ENCODE results near the gene ETV3.

- TF ChIP-seq, protein P1, sequence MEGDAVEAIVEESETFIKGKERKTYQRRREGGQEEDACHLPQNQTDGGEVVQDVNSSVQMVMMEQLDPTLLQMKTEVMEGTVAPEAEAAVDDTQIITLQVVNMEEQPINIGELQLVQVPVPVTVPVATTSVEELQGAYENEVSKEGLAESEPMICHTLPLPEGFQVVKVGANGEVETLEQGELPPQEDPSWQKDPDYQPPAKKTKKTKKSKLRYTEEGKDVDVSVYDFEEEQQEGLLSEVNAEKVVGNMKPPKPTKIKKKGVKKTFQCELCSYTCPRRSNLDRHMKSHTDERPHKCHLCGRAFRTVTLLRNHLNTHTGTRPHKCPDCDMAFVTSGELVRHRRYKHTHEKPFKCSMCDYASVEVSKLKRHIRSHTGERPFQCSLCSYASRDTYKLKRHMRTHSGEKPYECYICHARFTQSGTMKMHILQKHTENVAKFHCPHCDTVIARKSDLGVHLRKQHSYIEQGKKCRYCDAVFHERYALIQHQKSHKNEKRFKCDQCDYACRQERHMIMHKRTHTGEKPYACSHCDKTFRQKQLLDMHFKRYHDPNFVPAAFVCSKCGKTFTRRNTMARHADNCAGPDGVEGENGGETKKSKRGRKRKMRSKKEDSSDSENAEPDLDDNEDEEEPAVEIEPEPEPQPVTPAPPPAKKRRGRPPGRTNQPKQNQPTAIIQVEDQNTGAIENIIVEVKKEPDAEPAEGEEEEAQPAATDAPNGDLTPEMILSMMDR (IDR thresholded peaks at IDR 0.05): no peak
- TF ChIP-seq EZH2 (IDR thresholded peaks at IDR 0.05): no peak
Observed at GRCh38 chr1:157167437-157167836, 29.2 kb upstream of the ETV3 start.
